Esophagus muscularis mucosa (tissue), 4 donors: ENCODE measurements around the gene PLD1.

Experiments
- CTCF ChIP-seq, 3 experiments: fragments of 200-600 bp in 2 of 3; fragments of 450-650 bp in 1 of 3; sonication (generic) in 2 of 3; IDR thresholded peaks; one replicate each; pipeline ENCODE4 v1.5.1; 2017 to 2019; ENCODE audit warnings: antibody characterized with exemption in 3 of 3, mild to moderate bottlenecking in 2 of 3, moderate library complexity in 1 of 3
- EP300 ChIP-seq: sonication (generic); formaldehyde crosslinking; IDR thresholded peaks from one replicate; pipeline ENCODE4 v1.6.1; 2017; ENCODE audit warnings: antibody characterized with exemption
- POLR2A ChIP-seq: fragments of 450-650 bp; IDR thresholded peaks from one replicate; pipeline ENCODE4 v1.6.1; 2017; ENCODE audit warnings: antibody characterized with exemption, moderate library complexity, mild to moderate bottlenecking, low read depth
- POLR2AphosphoS5 ChIP-seq, 2 donors: sonication (generic); formaldehyde crosslinking; IDR thresholded peaks; one replicate each; pipeline ENCODE4 v1.6.1; 2017; ENCODE audit warnings: antibody characterized with exemption in 2 of 2

GRCh38 chr3:171811913-171812335 lies 1.6 kb upstream of the PLD1 start:
- no peak for TF ChIP-seq CTCF (IDR thresholded peaks at IDR 0.05)
- TF ChIP-seq POLR2A, result no peak
- TF ChIP-seq EP300, result no peak
- no peak for TF ChIP-seq POLR2AphosphoS5 (IDR thresholded peaks at IDR 0.05)
